K562 (cell line): ENCODE data around the gene TTLL4. TPM values are rescaled to one million over a fixed set of nuclear protein-coding genes. Genes with fewer than 3 reads are reported as not detected.

Source experiments
- ATAC-seq: fragments of 200-7000 bp; cut with Tn5 transposase; 3 replicates; pipeline ENCODE4 v1.9.1; 2020; ENCODE audit warnings: moderate library complexity
- BruUV-seq: library from RNA; stranded (reverse); fragments of 400-500 nt; replicated peaks from 2 replicates; lab custom pipeline; 2021; lab: Mats Ljungman, UMichigan
- CTCF ChIA-PET: fragments of 300-600 bp; formaldehyde crosslinking; extraction: SDS; loops from one replicate; lab custom pipeline; 2021; ENCODE audit warnings: low intra/inter-chr PET ratio; lab: Yijun Ruan, JAX
- POLR2A ChIA-PET: fragments of 300-600, 350-650 bp; sonication (Branson Sonifier 250); formaldehyde crosslinking; extraction: SDS; loops from one replicate; lab custom pipeline; 2021; ENCODE audit warnings: antibody characterized with exemption, inconsistent platforms; lab: Yijun Ruan, JAX
- DNase-seq, 4 experiments: peaks; one replicate each; pipeline versions ENCODE4 v3.0.0 to v3.0.0-alpha.2; 2011 to 2018; ENCODE audit warnings: low spot score in 3 of 4, mixed read lengths in 3 of 4; ENCODE audit errors: extremely low read depth in 1 of 4
- FAIRE-seq: peaks from 2 replicates; lab custom pipeline; 2011; peaks lifted over from hg19 to GRCh38; lab: Jason Lieb, UNC
- H2AFZ ChIP-seq: 2 replicates; pipeline ENCODE4 v1.6.0; 2011; ENCODE audit warnings: low read depth, low read length, control low read depth, inconsistent platforms
- H3K27ac ChIP-seq: fragments of 200-600 bp; 3 replicates; pipeline ENCODE4 v1.8.0; 2011; ENCODE audit warnings: low read depth, mild to moderate bottlenecking, control low read depth, inconsistent platforms, low read length, moderate library complexity, mixed read lengths; ENCODE audit errors: extremely low read depth
- H3K27me3 ChIP-seq, 2 experiments: fragments of 300-600 bp in 1 of 2; 2 replicates in 1 of 2; 3 replicates in 1 of 2; pipeline versions ENCODE4 v1.6.0 to v1.8.0; 2011; ENCODE audit warnings: inconsistent platforms in 2 of 2, low read length in 2 of 2, mild to moderate bottlenecking in 1 of 2, mixed read lengths in 1 of 2, moderate library complexity in 1 of 2; ENCODE audit not compliant: control insufficient read depth in 2 of 2, insufficient read depth in 2 of 2
- H3K36me3 ChIP-seq: fragments of 300-600 bp; 3 replicates; pipeline ENCODE4 v1.8.0; 2011; ENCODE audit warnings: mild to moderate bottlenecking, low read length, inconsistent platforms; ENCODE audit not compliant: control insufficient read depth, insufficient read depth
- H3K4me1 ChIP-seq, 2 experiments: fragments of 200-600 bp in 1 of 2; replicated peaks in 1 of 2; 2 replicates in 1 of 2; 3 replicates in 1 of 2; pipeline versions ENCODE4 v1.5.1 to v1.8.0; 2011; ENCODE audit warnings: inconsistent platforms in 2 of 2, low read length in 2 of 2, mild to moderate bottlenecking in 1 of 2, mixed read lengths in 1 of 2, moderate library complexity in 1 of 2; ENCODE audit not compliant: control insufficient read depth in 2 of 2, insufficient read depth in 2 of 2
- H3K4me2 ChIP-seq: 2 replicates; pipeline ENCODE4 v1.6.1; 2011; ENCODE audit warnings: low read length, control low read depth, inconsistent platforms, mixed read lengths; ENCODE audit not compliant: insufficient read depth
- H3K4me3 ChIP-seq: fragments of 200-600 bp; sonication (generic), shearing (Covaris generic); 2 replicates; pipeline ENCODE4 v1.5.1; 2016; ENCODE audit warnings: control low read depth, inconsistent platforms
- H3K79me2 ChIP-seq: fragments of 200-600 bp; 3 replicates; pipeline ENCODE4 v1.8.0; 2011; ENCODE audit warnings: low read length, inconsistent platforms; ENCODE audit not compliant: control insufficient read depth, insufficient read depth
- H3K9ac ChIP-seq, 2 experiments: 2 replicates each; pipeline versions ENCODE4 v1.6.0 to v1.6.1; 2011; ENCODE audit warnings: low read depth in 2 of 2, low read length in 2 of 2, control low read depth in 1 of 2, inconsistent platforms in 1 of 2, mild to moderate bottlenecking in 1 of 2, mixed read lengths in 1 of 2; ENCODE audit not compliant: insufficient read depth in 1 of 2
- H3K9me1 ChIP-seq: one replicate; pipeline ENCODE4 v1.6.0; 2011; ENCODE audit warnings: inconsistent platforms, mild to moderate bottlenecking, low read length, moderate library complexity; ENCODE audit not compliant: control insufficient read depth, insufficient read depth
- H3K9me3 ChIP-seq: replicated peaks from 2 replicates; pipeline ENCODE4 v1.5.1; 2011; ENCODE audit warnings: low read depth, low read length, inconsistent platforms; ENCODE audit not compliant: control insufficient read depth, insufficient read depth
- H4K20me1 ChIP-seq: replicated peaks from 2 replicates; pipeline ENCODE4 v1.6.1; 2011; ENCODE audit warnings: low read length, inconsistent platforms, mixed read lengths; ENCODE audit not compliant: control insufficient read depth, insufficient read depth
- NELFE ChIP-seq: IDR thresholded peaks from 2 replicates; pipeline ENCODE4 v1.6.1; 2011; ENCODE audit warnings: mild to moderate bottlenecking; ENCODE audit not compliant: insufficient read depth, insufficient read length
- PRMT5 ChIP-seq: sonication (generic); formaldehyde crosslinking; IDR thresholded peaks from 2 replicates; pipeline ENCODE4 v1.5.0; 2020; ENCODE audit warnings: missing genetic modification reagents
- RB1 ChIP-seq: fragments of 450-650 bp; IDR thresholded peaks from 2 replicates; pipeline ENCODE4 v1.6.1; 2017; ENCODE audit warnings: low read depth, mild to moderate bottlenecking
- SETDB1 ChIP-seq: IDR thresholded peaks from one replicate; pipeline ENCODE4 v1.6.1; 2012; ENCODE audit warnings: low read length, control low read depth, inconsistent platforms
- TCF7L2 ChIP-seq: fragments of 150-350 bp; IDR thresholded peaks from 2 replicates; pipeline ENCODE4 v1.6.1; 2016; ENCODE audit warnings: low read depth, mild to moderate bottlenecking, low read length, moderate library complexity
- ZBTB49 ChIP-seq: sonication (generic); formaldehyde crosslinking; IDR thresholded peaks from 2 replicates; pipeline ENCODE4 v1.8.0; 2022; ENCODE audit warnings: missing genetic modification reagents, mild to moderate bottlenecking, borderline replicate concordance
- ZMIZ1 ChIP-seq, 2 experiments: fragments of 150-350 bp in 1 of 2; IDR thresholded peaks; 2 replicates each; pipeline ENCODE4 v1.6.1; 2012 to 2016; ENCODE audit warnings: low read depth in 2 of 2, low read length in 2 of 2, mild to moderate bottlenecking in 1 of 2, moderate library complexity in 1 of 2
- WGBS: fragments of 100-300 bp; shearing (Covaris generic); methylation state at CpG from one replicate; pipeline ENCODE4 v1.1.6; 2016; ENCODE audit warnings: low coverage, mixed read lengths; ENCODE audit not compliant: insufficient coverage; ENCODE audit errors: missing lambda C conversion rate; 5-methylcytosine and 5-hydroxymethylcytosine counted together
- in situ Hi-C: fragments of 300-500 bp; cut with MboI; formaldehyde crosslinking; loops from 4 replicates; pipeline ENCODE4 v1.15.0; 2018; ENCODE audit warnings: inconsistent platforms, mixed read lengths
- intact Hi-C: fragments of 100-400 bp; cut with micrococcal nuclease; formaldehyde crosslinking; loops from 2 replicates; pipeline ENCODE4 v1.14.2; 2022
- polyA plus RNA-seq, 8 experiments: library from polyadenylated mRNA; depleted of rRNA in 4 of 8; stranded (reverse) in 5 of 8; unstranded in 3 of 8; fragments of >200 nt; fragmentation: Nextera tagmentation in 2 of 8; fragmentation: Illumina TruSeq in 1 of 8; extraction: Ambion mirVana in 2 of 8; extraction: Trizol in 1 of 8; gene quantifications; 2 replicates each; pipeline versions ENCODE4 v1.2.1 to v1.2.3, GENCODE V29; 2011 to 2014; ENCODE audit warnings: inconsistent platforms in 1 of 8, missing spikeins in 1 of 8
- total RNA-seq, 7 experiments: library from RNA; depleted of rRNA in 6 of 7; stranded (reverse); fragments of >200 nt in 6 of 7; fragmentation: Illumina TruSeq in 2 of 7; extraction: Trizol in 2 of 7; gene quantifications; 2 replicates each; pipeline versions ENCODE4 v1.2.1 to v1.2.3, GENCODE V29; 2011 to 2021; ENCODE audit warnings: low replicate concordance in 1 of 7

Gene TTLL4
- total and polyA plus RNA-seq, 9 of the 15 experiments (the other 6 are each of a cell fraction or from before 2014, with no cell fraction given) = 12.6 to 67.5 (median 24.5) TPM

- WGBS = 0% methylated on average over 2 of the region's 2 CpGs
- Histone ChIP-seq H3K79me2 (no peaks in the 10 kb centered on the region), H3K36me3 (no peaks in the 10 kb centered on the region), H3K4me1 (no peaks in the 10 kb centered on the region)
- no peak for DNase-seq
- no peak for TF ChIP-seq NELFE
- no peak for TF ChIP-seq ZMIZ1 (IDR thresholded peaks at IDR 0.05; ENCODE audit: low read depth in 2 of 2, low read length in 2 of 2)
- TF ChIP-seq TCF7L2 = no peak
- TF ChIP-seq PRMT5 (CRISPR knock-in tag) = no peak
- TF ChIP-seq RB1 = no peak
- no peak for TF ChIP-seq ZBTB49 (CRISPR knock-in tag)
- TF ChIP-seq SETDB1 = no peak
- TF ChIP-seq, all 486 proteins: peak for 0
- no peak for ATAC-seq
- H3K9ac ChIP-seq = no peak overlapping the region
- no peak overlapping the region for H3K27ac ChIP-seq
- CTCF ChIA-PET = no interaction called here
- in situ Hi-C loops = no loop called here
- BruUV-seq = no TSS peak
- peaks cover 0 to 7% of the 10 kb centered on the region in 2 experiments; a peak in 3 of 5 replicates for H3K27me3 ChIP-seq
- H4K20me1 ChIP-seq = no peaks in the 10 kb centered on the region
- H3K4me3 ChIP-seq = no peak overlapping the region
- intact Hi-C loops = no loop called here
- FAIRE-seq = no peak
- H3K4me2 ChIP-seq = no peak overlapping the region
- no peak overlapping the region for H2AFZ ChIP-seq
- H3K9me1 ChIP-seq = no peaks in the 10 kb centered on the region
- POLR2A ChIA-PET = no interaction called here
- no peaks in the 10 kb centered on the region for H3K9me3 ChIP-seq
Observed at GRCh38 chr2:218788529-218789255, 78.1 kb downstream of the TTLL4 start.
